Measurements from ENCODE around the gene LUM. TPM values are rescaled to one million over a fixed set of nuclear protein-coding genes. Genes with fewer than 3 reads are reported as not detected.

Gene LUM
- total RNA-seq, 5 donors from 2014 or later (not counting 1 experiment from before 2014, with no cell fraction given) = 0.46 to 1.1 (median 0.61) TPM; not detected in 2

DNA sequence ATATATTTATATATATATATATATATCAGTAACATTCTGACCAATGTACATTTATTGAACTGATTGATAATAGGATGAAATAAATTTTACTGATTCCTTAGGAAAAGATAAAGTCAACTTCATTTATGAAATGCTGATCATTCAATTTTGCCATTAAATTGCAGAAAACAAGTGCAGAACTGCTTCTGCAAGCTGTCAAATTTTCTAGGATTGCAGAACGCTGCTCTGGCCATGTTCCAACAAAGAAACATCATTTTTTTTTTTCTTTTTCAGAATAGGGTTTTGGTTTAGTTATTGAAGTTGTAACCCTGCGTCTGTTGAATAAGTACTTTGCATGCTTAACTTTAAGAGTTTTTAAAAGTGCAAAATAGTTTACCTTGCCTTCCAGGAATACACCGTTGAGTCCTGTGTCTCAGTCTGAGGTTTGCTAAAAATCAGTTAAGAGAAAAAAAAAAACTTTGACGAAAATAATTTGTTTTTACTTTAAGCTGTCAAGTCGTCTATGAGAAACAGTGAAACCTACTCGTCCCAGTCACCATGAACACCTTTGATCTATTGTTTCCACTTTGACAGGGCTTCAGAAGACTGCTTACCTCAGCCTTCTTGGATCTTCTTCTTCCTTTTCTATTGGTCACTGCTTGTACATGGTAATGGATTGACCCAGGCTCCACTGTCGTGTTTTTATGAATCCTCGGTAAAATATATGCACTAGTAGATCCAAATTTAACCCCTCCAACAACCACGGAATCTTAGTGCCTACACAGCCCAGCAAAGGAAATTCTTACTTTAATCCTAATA, 53.7 kb downstream of the LUM start, which contains the start of gene KERA:
Gene KERA (minus strand): TSS at position 657 of the 798 bp plus-strand sequence. CDS start 1,743 bp downstream, outside the sequence.
- Mint-ChIP-seq H3K27ac (no peak within 1 kb of the TSS), H3K4me1 (no peaks in the 10 kb centered on the region), H3K4me3 (no peak within 1 kb of the TSS), H3K27me3 (peaks cover 0 to 5% of the 10 kb centered on the region in 2 donors), H3K36me3 (no peaks in the 10 kb centered on the region), H3K9me3 (no peaks in the 10 kb centered on the region)
- Histone ChIP-seq H3K4me1 (ENCODE audit: control insufficient read depth in 1 of 2, extremely low read depth in 1 of 2, insufficient read depth in 2 of 2, low read length in 2 of 2) (no peaks in the 10 kb centered on the region), H3K27me3 (replicated peaks in 1 of 2; ENCODE audit: control insufficient read depth in 2 of 2, extremely low read depth in 1 of 2, insufficient read depth in 2 of 2, low read length in 1 of 2) (no peaks in the 10 kb centered on the region), H3K9me3 (no peaks in the 10 kb centered on the region), H3K27ac (ENCODE audit: low read length) (no peak within 1 kb of the TSS), H3K36me3 (ENCODE audit: control insufficient read depth in 2 of 2, extremely low read depth in 1 of 2, insufficient read depth in 1 of 2, low read length in 1 of 2) (no peaks in the 10 kb centered on the region), H3K4me3 (ENCODE audit: control insufficient read depth in 1 of 2, extremely low read depth in 1 of 2, low read length in 1 of 2) (no peak within 1 kb of the TSS)
- DNase-seq (no peak), ATAC-seq (replicated peaks in 1 of 4) (no peak)
- POLR2A ChIA-PET = no interaction called here
- 20% methylated on average over 1 of the region's 9 CpGs for WGBS (ENCODE audit: insufficient coverage)
- CTCF ChIA-PET = interaction anchor here in 1 of 2 donors (0.8 kb wide), 1 partner anchor 1596 kb away, joined by 3 read pairs; no protein-coding TSS in a partner anchor

GRCh38 chr12:91056488-91056887, 54.8 kb downstream of the LUM start:
- Histone ChIP-seq H3K4me1 (ENCODE audit: control insufficient read depth in 1 of 2, extremely low read depth in 1 of 2, insufficient read depth in 2 of 2, low read length in 2 of 2) (no peaks in the 10 kb centered on the region), H3K9me3 (no peaks in the 10 kb centered on the region), H3K27ac (ENCODE audit: low read length) (no peak overlapping the region), H3K36me3 (ENCODE audit: control insufficient read depth in 2 of 2, extremely low read depth in 1 of 2, insufficient read depth in 1 of 2, low read length in 1 of 2) (no peaks in the 10 kb centered on the region), H3K27me3 (replicated peaks in 1 of 2; ENCODE audit: control insufficient read depth in 2 of 2, extremely low read depth in 1 of 2, insufficient read depth in 2 of 2, low read length in 1 of 2) (no peaks in the 10 kb centered on the region), H3K4me3 (ENCODE audit: control insufficient read depth in 1 of 2, extremely low read depth in 1 of 2, low read length in 1 of 2) (no peak overlapping the region)
- DNase-seq (no peak), ATAC-seq (replicated peaks in 1 of 4) (no peak)
- Mint-ChIP-seq H3K4me1 (no peaks in the 10 kb centered on the region), H3K27ac (no peak overlapping the region), H3K36me3 (no peaks in the 10 kb centered on the region), H3K9me3 (no peaks in the 10 kb centered on the region), H3K27me3 (peaks cover 0 to 5% of the 10 kb centered on the region in 2 donors), H3K4me3 (no peak overlapping the region)
- ChIA-PET POLR2A (no interaction called here), CTCF (no interaction called here)
- WGBS (ENCODE audit: insufficient coverage) = no CpG with 5 or more reads among the region's 2 CpGs

- H3K9me3 Mint-ChIP-seq = no peaks in the 10 kb centered on the region
- H3K27me3 Mint-ChIP-seq = peaks cover 0 to 5% of the 10 kb centered on the region in 2 donors
- DNase-seq = no peak
- ChIA-PET CTCF (no interaction called here), POLR2A (no interaction called here)
- no peaks in the 10 kb centered on the region for H3K4me1 Mint-ChIP-seq
- no peak for ATAC-seq (replicated peaks in 1 of 4)
- H3K27ac Mint-ChIP-seq = no peak overlapping the region
- WGBS (ENCODE audit: insufficient coverage) = no CpG with 5 or more reads among the region's 1 CpG
- H3K36me3 Mint-ChIP-seq = no peaks in the 10 kb centered on the region
- Histone ChIP-seq H3K9me3 (no peaks in the 10 kb centered on the region), H3K4me1 (ENCODE audit: control insufficient read depth in 1 of 2, extremely low read depth in 1 of 2, insufficient read depth in 2 of 2, low read length in 2 of 2) (no peaks in the 10 kb centered on the region), H3K36me3 (ENCODE audit: control insufficient read depth in 2 of 2, extremely low read depth in 1 of 2, insufficient read depth in 1 of 2, low read length in 1 of 2) (no peaks in the 10 kb centered on the region), H3K27me3 (replicated peaks in 1 of 2; ENCODE audit: control insufficient read depth in 2 of 2, extremely low read depth in 1 of 2, insufficient read depth in 2 of 2, low read length in 1 of 2) (no peaks in the 10 kb centered on the region), H3K4me3 (ENCODE audit: control insufficient read depth in 1 of 2, extremely low read depth in 1 of 2, low read length in 1 of 2) (no peak overlapping the region), H3K27ac (ENCODE audit: low read length) (no peak overlapping the region)
- H3K4me3 Mint-ChIP-seq = no peak overlapping the region
Observed at GRCh38 chr12:91055976-91056375, 55.3 kb downstream of the LUM start.

DNA sequence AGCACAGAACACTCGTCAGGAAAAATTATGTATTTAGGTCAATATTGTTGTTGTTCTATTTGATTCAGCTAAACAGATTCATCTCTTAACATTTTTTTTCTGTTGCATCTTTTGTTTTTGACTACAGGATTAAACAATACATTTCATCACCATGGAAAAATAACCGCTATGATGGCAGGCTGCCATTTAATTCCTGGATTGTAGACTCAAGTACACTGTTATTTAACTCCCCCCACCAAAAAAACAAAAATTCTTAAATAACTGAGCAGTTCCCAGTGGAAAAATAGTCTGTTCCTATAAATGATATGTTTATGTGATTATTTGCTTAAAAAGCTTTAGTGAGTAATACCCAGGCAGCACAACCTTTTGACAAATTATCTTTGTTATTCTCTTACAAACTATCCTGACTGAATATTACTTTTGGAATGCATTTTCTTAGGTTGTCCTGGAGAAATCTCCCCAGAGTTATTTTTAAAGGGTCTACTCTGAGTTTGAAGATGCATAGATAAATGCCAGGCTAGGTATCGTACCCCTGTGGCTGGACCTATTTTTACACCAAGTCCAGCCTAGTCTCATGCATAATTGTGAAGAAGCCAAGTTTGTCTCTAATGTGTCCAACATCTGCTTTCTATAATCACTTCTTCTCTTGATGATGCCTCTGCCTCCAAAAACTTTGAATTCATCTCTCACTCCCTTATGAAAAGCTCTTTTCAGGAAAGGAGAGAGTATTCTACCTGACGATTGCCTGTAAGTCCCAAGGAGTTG, 57.2 kb downstream of the LUM start:
- H3K27me3 ChIP-seq (replicated peaks in 1 of 2; ENCODE audit: control insufficient read depth in 2 of 2, extremely low read depth in 1 of 2, insufficient read depth in 2 of 2, low read length in 1 of 2) = no peaks in the 10 kb centered on the region
- Mint-ChIP-seq H3K27me3 (peaks cover 0 to 5% of the 10 kb centered on the region in 2 donors), H3K36me3 (no peaks in the 10 kb centered on the region), H3K9me3 (no peaks in the 10 kb centered on the region), H3K4me1 (no peaks in the 10 kb centered on the region), H3K4me3 (no peak overlapping the region), H3K27ac (no peak overlapping the region)
- DNase-seq (no peak), ATAC-seq (replicated peaks in 1 of 4) (no peak)
- no peak overlapping the region for H3K27ac ChIP-seq (ENCODE audit: low read length)
- no peaks in the 10 kb centered on the region for H3K36me3 ChIP-seq (ENCODE audit: control insufficient read depth in 2 of 2, extremely low read depth in 1 of 2, insufficient read depth in 1 of 2, low read length in 1 of 2)
- H3K9me3 ChIP-seq = no peaks in the 10 kb centered on the region
- ChIA-PET CTCF (no interaction called here), POLR2A (no interaction called here)
- 100% methylated on average over 1 of the region's 4 CpGs for WGBS (ENCODE audit: insufficient coverage)
- H3K4me1 ChIP-seq (ENCODE audit: control insufficient read depth in 1 of 2, extremely low read depth in 1 of 2, insufficient read depth in 2 of 2, low read length in 2 of 2) = no peaks in the 10 kb centered on the region
- H3K4me3 ChIP-seq (ENCODE audit: control insufficient read depth in 1 of 2, extremely low read depth in 1 of 2, low read length in 1 of 2) = no peak overlapping the region

Other genes starting within 250 kb of the LUM start
- not detected for gene CCER1, start 156.3 kb downstream of the LUM start, total RNA-seq
- gene EPYC, start 106.5 kb downstream of the LUM start, total RNA-seq = not detected
- not detected for gene KERA, start 53.5 kb downstream of the LUM start, total RNA-seq
- gene DCN, start 71.3 kb upstream of the LUM start, total RNA-seq = 1 to 10 TPM in 3 of 5 donors, not detected in 2; 3.4 to 6.9 (median 6.8) TPM

Data from T-cell (primary cell).